Spleen (tissue), 11 donors: ENCODE data around the gene PRKAG1. TPM values are rescaled to one million over a fixed set of nuclear protein-coding genes. Genes with fewer than 3 reads are reported as not detected.

Experiments used
- DNase-seq: peaks from one replicate; pipeline ENCODE4 v3.0.0-alpha.2; 2020
- H3K27ac ChIP-seq, 8 donors: fragments of 200-600 bp; sonication (generic) in 7 of 8; 1 replicate in 4 of 8; 2 replicates in 4 of 8; pipeline versions ENCODE4 v1.5.0 to v1.8.0; 2016 to 2021; ENCODE audit warnings: inconsistent platforms in 4 of 8, mild to moderate bottlenecking in 4 of 8, moderate library complexity in 1 of 8
- H3K27me3 ChIP-seq, 7 donors: fragments of 200-600 bp; sonication (generic) in 6 of 7; replicated peaks in 1 of 7; 1 replicate in 4 of 7; 2 replicates in 3 of 7; pipeline versions ENCODE4 v1.5.0 to v1.8.0; 2016 to 2021; ENCODE audit warnings: inconsistent platforms in 3 of 7, mild to moderate bottlenecking in 1 of 7
- H3K36me3 ChIP-seq, 6 donors: fragments of 200-600 bp; sonication (generic) in 5 of 6; 1 replicate in 4 of 6; 2 replicates in 2 of 6; pipeline versions ENCODE4 v1.5.0 to v1.8.0; 2016 to 2021; ENCODE audit warnings: inconsistent platforms in 2 of 6
- H3K4me1 ChIP-seq, 6 donors: fragments of 200-600 bp; sonication (generic) in 5 of 6; 1 replicate in 3 of 6; 2 replicates in 3 of 6; pipeline versions ENCODE4 v1.5.0 to v1.8.0; 2016 to 2021; ENCODE audit warnings: inconsistent platforms in 3 of 6
- H3K4me3 ChIP-seq, 8 donors: fragments of 200-600 bp; sonication (generic) in 7 of 8; 1 replicate in 4 of 8; 2 replicates in 4 of 8; pipeline versions ENCODE4 v1.5.0 to v1.8.0; 2016 to 2021; ENCODE audit warnings: inconsistent platforms in 4 of 8, mild to moderate bottlenecking in 4 of 8, moderate library complexity in 2 of 8
- H3K9me3 ChIP-seq, 8 donors: fragments of 200-600 bp; sonication (generic) in 7 of 8; 1 replicate in 4 of 8; 2 replicates in 4 of 8; pipeline versions ENCODE4 v1.5.0 to v1.8.0; 2016 to 2021; ENCODE audit warnings: inconsistent platforms in 4 of 8
- POLR2A ChIP-seq, 3 donors: fragments of 450-650 bp; IDR thresholded peaks; one replicate each; pipeline ENCODE4 v1.5.1; 2017; ENCODE audit warnings: antibody characterized with exemption in 3 of 3, mild to moderate bottlenecking in 1 of 3
- POLR2AphosphoS5 ChIP-seq, 3 donors: sonication (generic); formaldehyde crosslinking; IDR thresholded peaks; one replicate each; pipeline ENCODE4 v1.5.1; 2017; ENCODE audit warnings: antibody characterized with exemption in 3 of 3
- WGBS, 5 donors: extraction: QIAGEN DNeasy Blood & Tissue Kit in 3 of 5; methylation state at CpG; one replicate each; pipeline versions ENCODE4 v1.1.5 to v1.1.7; 2013 to 2018; 5-methylcytosine and 5-hydroxymethylcytosine counted together
- intact Hi-C: fragments of 100-400 bp; cut with DNase I; formaldehyde crosslinking; loops from one replicate; pipeline ENCODE4 v1.15.0; 2023; ENCODE audit warnings: low total_unique reads
- polyA plus RNA-seq, 3 donors: library from polyadenylated mRNA; stranded (reverse); fragments of 200-250 nt; gene quantifications; one replicate each; pipeline ENCODE4 v1.2.1, GENCODE V29; 2013
- total RNA-seq, 7 donors: library from RNA; depleted of rRNA in 3 of 7; stranded (reverse); fragments of >200 nt in 3 of 7; fragmentation: NEBNext Ultra II Directional in 4 of 7; extraction: Animal tissue kit (Norgen Biotek cat#: 25700) in 4 of 7; gene quantifications; one replicate each; pipeline versions ENCODE4 v1.1.0 to v1.2.1, GENCODE V29; 2016 to 2021
- TF ChIP-seq, protein P1 (sequence below), 11 experiments: fragments of 200-600 bp in 7 of 11; fragments of 450-650 bp in 4 of 11; sonication (generic) in 4 of 11; IDR thresholded peaks in 8 of 11; conservative IDR thresholded peaks in 3 of 11; 1 replicate in 7 of 11; 2 replicates in 4 of 11; pipeline versions ENCODE4 v1.4.0 to v1.8.0; 2016 to 2021; ENCODE audit warnings: antibody characterized with exemption in 11 of 11, inconsistent platforms in 4 of 11, mild to moderate bottlenecking in 1 of 11
- donor health status: healthy with polysubstance abuse.
- donor health status: DM: no; HTN: no; CAD: no; lungs with moderate emphysema.
- donor health status: DM: no; HTN: no; CAD: no.
- donor health status: Bipolar disorder and iron deficiency.
- donor health status: healthy.
- donor health status: DM: no; HTN: no; CAD: no.
- donor health status: DM: yes; HTN: yes; CAD: no.

The PRKAG1 gene
- total and polyA plus RNA-seq, 10 donors, result 34.1 to 47.2 (median 43.1) TPM

DNA sequence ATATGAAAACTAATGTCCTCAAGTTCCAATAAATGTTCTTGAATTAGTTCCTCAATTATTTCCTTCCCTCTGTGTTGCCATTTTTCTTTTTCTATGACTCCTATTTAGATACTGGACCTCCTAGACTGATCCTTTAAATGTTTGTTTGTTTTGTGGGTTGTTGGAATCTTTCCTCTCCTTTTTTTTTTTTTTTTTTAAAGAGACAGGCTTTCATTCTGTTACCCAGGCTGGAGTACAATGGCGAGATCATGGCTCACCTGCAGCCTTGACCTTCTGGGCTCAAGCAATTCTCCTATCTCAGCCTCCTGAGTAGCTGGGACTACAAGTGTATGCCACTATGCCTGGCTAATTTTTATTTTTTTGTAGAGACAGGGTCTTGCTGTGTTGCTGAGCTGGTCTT lies 9.6 kb downstream of the PRKAG1 start:
- TF ChIP-seq, protein P1, sequence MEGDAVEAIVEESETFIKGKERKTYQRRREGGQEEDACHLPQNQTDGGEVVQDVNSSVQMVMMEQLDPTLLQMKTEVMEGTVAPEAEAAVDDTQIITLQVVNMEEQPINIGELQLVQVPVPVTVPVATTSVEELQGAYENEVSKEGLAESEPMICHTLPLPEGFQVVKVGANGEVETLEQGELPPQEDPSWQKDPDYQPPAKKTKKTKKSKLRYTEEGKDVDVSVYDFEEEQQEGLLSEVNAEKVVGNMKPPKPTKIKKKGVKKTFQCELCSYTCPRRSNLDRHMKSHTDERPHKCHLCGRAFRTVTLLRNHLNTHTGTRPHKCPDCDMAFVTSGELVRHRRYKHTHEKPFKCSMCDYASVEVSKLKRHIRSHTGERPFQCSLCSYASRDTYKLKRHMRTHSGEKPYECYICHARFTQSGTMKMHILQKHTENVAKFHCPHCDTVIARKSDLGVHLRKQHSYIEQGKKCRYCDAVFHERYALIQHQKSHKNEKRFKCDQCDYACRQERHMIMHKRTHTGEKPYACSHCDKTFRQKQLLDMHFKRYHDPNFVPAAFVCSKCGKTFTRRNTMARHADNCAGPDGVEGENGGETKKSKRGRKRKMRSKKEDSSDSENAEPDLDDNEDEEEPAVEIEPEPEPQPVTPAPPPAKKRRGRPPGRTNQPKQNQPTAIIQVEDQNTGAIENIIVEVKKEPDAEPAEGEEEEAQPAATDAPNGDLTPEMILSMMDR (IDR thresholded peaks at IDR 0.05 in 8 of 11, conservative IDR thresholded peaks at IDR 0.05 in 3 of 11), result no peak
- TF ChIP-seq POLR2AphosphoS5 (IDR thresholded peaks at IDR 0.05), result no peak
- no peaks in the 10 kb centered on the region for H3K9me3 ChIP-seq
- no peak overlapping the region for H3K4me3 ChIP-seq
- H3K4me1 ChIP-seq, result peaks cover 0 to 3% (median 0%) of the 10 kb centered on the region in 6 donors
- H3K36me3 ChIP-seq, result peaks cover 5 to 95% (median 61%) of the 10 kb centered on the region in 6 donors
- 68 to 92% (median 88%) methylated on average over 1 of the region's 1 CpG for WGBS, 5 donors
- no peak overlapping the region for H3K27ac ChIP-seq
- intact Hi-C loops, result no loop called here
- DNase-seq, result no peak
- H3K27me3 ChIP-seq, result no peaks in the 10 kb centered on the region

DNA sequence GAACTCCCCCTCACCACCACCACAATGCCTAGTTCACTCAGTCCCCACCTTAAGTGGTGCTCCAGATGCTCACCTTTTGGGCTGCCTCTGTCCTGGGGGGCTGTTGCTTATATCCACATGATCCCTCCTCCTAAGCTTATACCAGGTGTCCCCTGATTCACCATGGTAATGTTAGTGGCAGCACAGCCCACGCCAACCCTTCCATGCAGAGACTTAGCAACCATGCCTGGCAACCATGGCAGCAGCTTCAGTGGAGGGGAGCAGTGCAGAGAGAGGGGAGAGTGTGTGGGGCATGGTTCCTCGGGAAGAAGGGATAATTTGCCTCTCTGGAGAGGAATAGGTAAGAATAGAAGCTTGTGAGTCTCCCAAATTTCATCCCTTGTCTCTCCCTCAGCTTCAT lies 18.2 kb downstream of the PRKAG1 start:
- Histone ChIP-seq H3K4me3 (no peak overlapping the region), H3K27ac (no peak overlapping the region), H3K27me3 (peaks cover 8 to 63% (median 40%) of the 10 kb centered on the region in 7 donors), H3K9me3 (no peaks in the 10 kb centered on the region), H3K36me3 (peaks cover 2 to 54% (median 45%) of the 10 kb centered on the region in 6 donors), H3K4me1 (peaks cover 26 to 52% (median 43%) of the 10 kb centered on the region in 6 donors)
- no peak for DNase-seq
- TF ChIP-seq, protein P1 (IDR thresholded peaks at IDR 0.05 in 8 of 11, conservative IDR thresholded peaks at IDR 0.05 in 3 of 11), result no peak
- TF ChIP-seq POLR2AphosphoS5 (IDR thresholded peaks at IDR 0.05) (no peak), POLR2A (IDR thresholded peaks at IDR 0.05) (no peak)
- 85 to 94% (median 93%) methylated on average over 2 of the region's 2 CpGs for WGBS, 5 donors
- intact Hi-C loops, result no loop called here

DNA sequence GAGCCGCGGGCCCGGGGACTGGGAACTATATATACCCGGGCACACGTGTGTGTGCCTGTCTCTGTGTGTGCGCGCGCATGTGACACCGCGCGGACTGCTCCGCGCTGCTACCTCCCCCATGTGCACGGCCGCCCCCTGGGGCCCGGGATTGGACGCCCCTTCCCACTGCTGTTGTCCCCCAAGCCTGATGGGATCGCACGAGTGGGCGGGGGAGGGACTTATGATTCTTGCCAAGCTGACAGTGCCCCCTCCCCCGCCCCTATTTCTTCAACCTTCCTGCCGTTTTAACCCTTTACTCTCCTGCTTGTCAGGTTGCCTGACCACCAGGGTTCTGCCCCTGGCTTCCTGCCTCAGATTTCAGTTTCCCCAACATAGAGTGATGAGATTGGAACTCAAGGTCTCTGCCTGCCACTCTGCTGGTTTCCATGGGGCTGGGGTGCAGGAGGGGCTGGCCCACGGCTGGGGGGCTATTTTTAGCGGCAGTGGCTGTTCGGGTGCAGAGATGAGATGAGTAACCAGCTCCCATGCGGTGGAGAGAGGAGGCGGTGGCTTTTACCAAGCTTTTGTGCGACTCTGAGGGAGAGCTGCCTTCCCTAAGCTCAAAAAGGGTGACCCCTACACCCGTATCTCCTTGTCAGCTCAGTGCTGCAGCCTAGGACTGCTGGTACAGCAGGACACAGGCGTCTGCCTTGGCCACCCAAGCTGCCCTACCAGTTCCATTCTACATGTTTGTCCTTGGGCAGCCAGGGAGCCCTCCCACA lies 19.0 kb downstream of the PRKAG1 start, which contains the start of gene DDN:
Gene DDN, minus strand, starts transcription at position 5 of the 761 bp plus-strand sequence. CDS start 88 bp downstream, outside the sequence.
- peak; percentile 86 for DNase-seq
- intact Hi-C loops, result no loop called here

More for the DNA sequence above, 19.0 kb downstream of the PRKAG1 start, which contains the start of gene DDN:
- Histone ChIP-seq H3K4me1 (peaks cover 29 to 58% (median 48%) of the 10 kb centered on the region in 6 donors), H3K27me3 (peaks cover 8 to 71% (median 47%) of the 10 kb centered on the region in 7 donors), H3K4me3 (peak within 1 kb of the TSS; percentile 39 to 70 (median 56)), H3K36me3 (peaks cover 2 to 47% (median 39%) of the 10 kb centered on the region in 6 donors), H3K9me3 (no peaks in the 10 kb centered on the region), H3K27ac (peak within 1 kb of the TSS in 1 of 8 donors; percentile 8)
- TF ChIP-seq POLR2A (IDR thresholded peaks at IDR 0.05), result no peak
- TF ChIP-seq, protein P1 (IDR thresholded peaks at IDR 0.05 in 8 of 11, conservative IDR thresholded peaks at IDR 0.05 in 3 of 11), result no peak
- peak in 1 of 3 donors; percentile 56 for TF ChIP-seq POLR2AphosphoS5 (IDR thresholded peaks at IDR 0.05)
- WGBS, 5 donors, result 2 to 8% (median 3%) methylated on average over 16 to 30 of the region's 30 CpGs
